ENCODE data around the gene TLCD3A. TPM values are rescaled to one million over a fixed set of nuclear protein-coding genes. Genes with fewer than 3 reads are reported as not detected.

Gene TLCD3A
- total and polyA plus RNA-seq, 9 of the 15 experiments (the other 6 are each of a cell fraction or from before 2014, with no cell fraction given): 1.3 to 13.5 (median 7.3) TPM

GRCh38 chr17:688100-688989 is 44.1 kb upstream of the TLCD3A start:
- H3K9me1 ChIP-seq (ENCODE audit: control insufficient read depth, insufficient read depth, low read length): no peaks in the 10 kb centered on the region
- ChIA-PET POLR2A (interaction anchor here (1.2 kb wide), 1 partner anchor 15 kb away, joined by 4 read pairs; no protein-coding TSS in a partner anchor), CTCF (ENCODE audit: low intra/inter-chr PET ratio) (interaction anchor here (1.1 kb wide), 1 partner anchor 276 kb away, joined by 4 read pairs; no protein-coding TSS in a partner anchor)
- H3K27me3 ChIP-seq (ENCODE audit: control insufficient read depth in 2 of 2, insufficient read depth in 2 of 2, low read length in 2 of 2): no peaks in the 10 kb centered on the region
- WGBS (ENCODE audit: insufficient coverage, low coverage, missing lambda C conversion rate): 83% methylated on average over 16 of the region's 18 CpGs
- no peaks in the 10 kb centered on the region for H3K79me2 ChIP-seq (ENCODE audit: control insufficient read depth, insufficient read depth, low read length)
- H3K27ac ChIP-seq (ENCODE audit: extremely low read depth, low read depth, low read length): no peak overlapping the region
- H3K36me3 ChIP-seq (ENCODE audit: control insufficient read depth, insufficient read depth, low read length): peaks cover 19% of the 10 kb centered on the region; the same call in 2 of the 3 replicates
- ATAC-seq (no peak), FAIRE-seq (no peak), DNase-seq (ENCODE audit: extremely low read depth in 1 of 4, low spot score in 3 of 4) (peak in 1 of 4 experiments; percentile 18)
- no peak overlapping the region for H3K9ac ChIP-seq (ENCODE audit: insufficient read depth in 1 of 2, low read depth in 2 of 2, low read length in 2 of 2)
- H3K4me1 ChIP-seq (replicated peaks in 1 of 2; ENCODE audit: control insufficient read depth in 2 of 2, insufficient read depth in 2 of 2, low read length in 2 of 2): no peaks in the 10 kb centered on the region
- intact Hi-C loops (cut with micrococcal nuclease) (no loop called here), in situ Hi-C loops (cut with MboI) (no loop called here)
- TF ChIP-seq RAD21 (CRISPR knock-in tag; conservative IDR thresholded peaks at IDR 0.05 in 1 of 2, IDR thresholded peaks at IDR 0.05 in 1 of 2): peak in 1 of 2 experiments; percentile 56; a peak in 2 of 4 replicates
- TF ChIP-seq, protein P1, sequence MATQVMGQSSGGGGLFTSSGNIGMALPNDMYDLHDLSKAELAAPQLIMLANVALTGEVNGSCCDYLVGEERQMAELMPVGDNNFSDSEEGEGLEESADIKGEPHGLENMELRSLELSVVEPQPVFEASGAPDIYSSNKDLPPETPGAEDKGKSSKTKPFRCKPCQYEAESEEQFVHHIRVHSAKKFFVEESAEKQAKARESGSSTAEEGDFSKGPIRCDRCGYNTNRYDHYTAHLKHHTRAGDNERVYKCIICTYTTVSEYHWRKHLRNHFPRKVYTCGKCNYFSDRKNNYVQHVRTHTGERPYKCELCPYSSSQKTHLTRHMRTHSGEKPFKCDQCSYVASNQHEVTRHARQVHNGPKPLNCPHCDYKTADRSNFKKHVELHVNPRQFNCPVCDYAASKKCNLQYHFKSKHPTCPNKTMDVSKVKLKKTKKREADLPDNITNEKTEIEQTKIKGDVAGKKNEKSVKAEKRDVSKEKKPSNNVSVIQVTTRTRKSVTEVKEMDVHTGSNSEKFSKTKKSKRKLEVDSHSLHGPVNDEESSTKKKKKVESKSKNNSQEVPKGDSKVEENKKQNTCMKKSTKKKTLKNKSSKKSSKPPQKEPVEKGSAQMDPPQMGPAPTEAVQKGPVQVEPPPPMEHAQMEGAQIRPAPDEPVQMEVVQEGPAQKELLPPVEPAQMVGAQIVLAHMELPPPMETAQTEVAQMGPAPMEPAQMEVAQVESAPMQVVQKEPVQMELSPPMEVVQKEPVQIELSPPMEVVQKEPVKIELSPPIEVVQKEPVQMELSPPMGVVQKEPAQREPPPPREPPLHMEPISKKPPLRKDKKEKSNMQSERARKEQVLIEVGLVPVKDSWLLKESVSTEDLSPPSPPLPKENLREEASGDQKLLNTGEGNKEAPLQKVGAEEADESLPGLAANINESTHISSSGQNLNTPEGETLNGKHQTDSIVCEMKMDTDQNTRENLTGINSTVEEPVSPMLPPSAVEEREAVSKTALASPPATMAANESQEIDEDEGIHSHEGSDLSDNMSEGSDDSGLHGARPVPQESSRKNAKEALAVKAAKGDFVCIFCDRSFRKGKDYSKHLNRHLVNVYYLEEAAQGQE (IDR thresholded peaks at IDR 0.05; ENCODE audit: borderline replicate concordance): peak; percentile 39; the same call in 1 of the 2 replicates
- TF ChIP-seq, protein P1 (CRISPR knock-in tag; IDR thresholded peaks at IDR 0.05; ENCODE audit: low read depth): no peak
- no peak for TF ChIP-seq DEAF1 (CRISPR knock-in tag; IDR thresholded peaks at IDR 0.05)
- peak in 1 of 3 experiments; percentile 38; a peak in 2 of 6 replicates for TF ChIP-seq CTCF (IDR thresholded peaks at IDR 0.05 in 2 of 3, conservative IDR thresholded peaks at IDR 0.05 in 1 of 3; ENCODE audit: insufficient read depth in 2 of 3, low read depth in 1 of 3, low read length in 3 of 3)
- H2AFZ ChIP-seq (ENCODE audit: low read depth, low read length): no peak overlapping the region
- H3K4me2 ChIP-seq (ENCODE audit: insufficient read depth, low read length): no peak overlapping the region
- no peaks in the 10 kb centered on the region for H3K9me3 ChIP-seq (replicated peaks; ENCODE audit: control insufficient read depth, insufficient read depth, low read depth, low read length)
- H4K20me1 ChIP-seq (replicated peaks; ENCODE audit: control insufficient read depth, insufficient read depth, low read length): no peaks in the 10 kb centered on the region
- no TSS peak for BruUV-seq (replicated peaks)
- H3K4me3 ChIP-seq: no peak overlapping the region

Data from K562 (cell line).